ENCODE results near the gene WDR82. TPM values are rescaled to one million over a fixed set of nuclear protein-coding genes. Genes with fewer than 3 reads are reported as not detected.

WDR82 gene
- total RNA-seq, 2 experiments from 2014 or later, result 131 TPM

GRCh38 chr3:52305926-52306325 lies 27.5 kb upstream of the WDR82 start:
- ATAC-seq, result no peak
- H3K36me3 Mint-ChIP-seq (ENCODE audit: low read depth), result peaks cover 2% of the 10 kb centered on the region
- no peak overlapping the region for H3K4me3 Mint-ChIP-seq
- peaks cover 21% of the 10 kb centered on the region for H3K4me1 Mint-ChIP-seq (ENCODE audit: low read depth)
- no peak overlapping the region for H3K27ac Mint-ChIP-seq
- POLR2A ChIA-PET, result no interaction called here
- DNase-seq, result no peak
- no peaks in the 10 kb centered on the region for H3K9me3 Mint-ChIP-seq (ENCODE audit: insufficient read depth)
- no peaks in the 10 kb centered on the region for H3K27me3 Mint-ChIP-seq (ENCODE audit: low read depth)
- CTCF ChIA-PET, result no interaction called here

GRCh38 chr3:52303811-52304210 lies 25.4 kb upstream of the WDR82 start:
- H3K27me3 Mint-ChIP-seq (ENCODE audit: low read depth), result no peaks in the 10 kb centered on the region
- CTCF ChIA-PET, result no interaction called here
- DNase-seq (no peak), ATAC-seq (no peak)
- no peaks in the 10 kb centered on the region for H3K36me3 Mint-ChIP-seq (ENCODE audit: low read depth)
- H3K27ac Mint-ChIP-seq, result no peak overlapping the region
- H3K9me3 Mint-ChIP-seq (ENCODE audit: insufficient read depth), result no peaks in the 10 kb centered on the region
- H3K4me3 Mint-ChIP-seq, result no peak overlapping the region
- POLR2A ChIA-PET, result no interaction called here
- peaks cover 16% of the 10 kb centered on the region for H3K4me1 Mint-ChIP-seq (ENCODE audit: low read depth)

GRCh38 chr3:52302426-52303145 lies 24.1 kb upstream of the WDR82 start:
- no peaks in the 10 kb centered on the region for H3K27me3 Mint-ChIP-seq (ENCODE audit: low read depth)
- H3K36me3 Mint-ChIP-seq (ENCODE audit: low read depth), result no peaks in the 10 kb centered on the region
- H3K9me3 Mint-ChIP-seq (ENCODE audit: insufficient read depth), result no peaks in the 10 kb centered on the region
- H3K4me1 Mint-ChIP-seq (ENCODE audit: low read depth), result peaks cover 7% of the 10 kb centered on the region
- no peak overlapping the region for H3K27ac Mint-ChIP-seq
- ChIA-PET POLR2A (no interaction called here), CTCF (interaction anchor here (1.0 kb wide), 1 partner anchor 37 kb away, joined by 3 read pairs; no protein-coding TSS in a partner anchor)
- DNase-seq (no peak), ATAC-seq (no peak)
- H3K4me3 Mint-ChIP-seq, result no peak overlapping the region

- Mint-ChIP-seq H3K27ac (no peak overlapping the region), H3K4me3 (no peak overlapping the region), H3K36me3 (ENCODE audit: low read depth) (no peaks in the 10 kb centered on the region), H3K4me1 (ENCODE audit: low read depth) (no peaks in the 10 kb centered on the region), H3K9me3 (ENCODE audit: insufficient read depth) (no peaks in the 10 kb centered on the region), H3K27me3 (ENCODE audit: low read depth) (no peaks in the 10 kb centered on the region)
- ChIA-PET POLR2A (interaction anchor here (1.7 kb wide), 1 partner anchor 12 kb away, joined by 6 read pairs; the partner anchor contains the start of gene GLYCTK), CTCF (interaction anchor here (1.6 kb wide), 1 partner anchor 39 kb away, joined by 5 read pairs; no protein-coding TSS in a partner anchor)
- ATAC-seq (no peak), DNase-seq (no peak)
These were observed 21.6 kb upstream of the WDR82 start for GRCh38 chr3:52299879-52300611.

- Mint-ChIP-seq H3K36me3 (ENCODE audit: low read depth) (peaks cover 2% of the 10 kb centered on the region), H3K4me3 (no peak overlapping the region), H3K4me1 (ENCODE audit: low read depth) (no peaks in the 10 kb centered on the region), H3K9me3 (ENCODE audit: insufficient read depth) (no peaks in the 10 kb centered on the region), H3K27me3 (ENCODE audit: low read depth) (no peaks in the 10 kb centered on the region), H3K27ac (no peak overlapping the region)
- ATAC-seq (no peak), DNase-seq (no peak)
- ChIA-PET CTCF (interaction anchor here (1.6 kb wide), 1 partner anchor 40 kb away, joined by 5 read pairs; no protein-coding TSS in a partner anchor), POLR2A (interaction anchor here (1.2 kb wide), 1 partner anchor 8 kb away, joined by 5 read pairs; no protein-coding TSS in a partner anchor)
These were observed 20.9 kb upstream of the WDR82 start for GRCh38 chr3:52299247-52299878.

- peaks cover 2% of the 10 kb centered on the region for H3K36me3 Mint-ChIP-seq (ENCODE audit: low read depth)
- H3K4me3 Mint-ChIP-seq, result no peak overlapping the region
- DNase-seq, result no peak
- POLR2A ChIA-PET, result interaction anchor here (1.2 kb wide), 1 partner anchor 9 kb away, joined by 5 read pairs; no protein-coding TSS in a partner anchor
- H3K27me3 Mint-ChIP-seq (ENCODE audit: low read depth), result no peaks in the 10 kb centered on the region
- no peak overlapping the region for H3K27ac Mint-ChIP-seq
- no peak for ATAC-seq
- H3K9me3 Mint-ChIP-seq (ENCODE audit: insufficient read depth), result no peaks in the 10 kb centered on the region
- CTCF ChIA-PET, result interaction anchor here (1.6 to 3.2 kb wide), 2 partner anchors 40 to 41 kb away, joined by 5 to 22 read pairs; no protein-coding TSS in a partner anchor
- H3K4me1 Mint-ChIP-seq (ENCODE audit: low read depth), result no peaks in the 10 kb centered on the region
These were observed 20.0 kb upstream of the WDR82 start for GRCh38 chr3:52298149-52299098.

- POLR2A ChIA-PET, result interaction anchor here (1.8 kb wide), 1 partner anchor 41 kb away, joined by 5 read pairs; no protein-coding TSS in a partner anchor
- Mint-ChIP-seq H3K27me3 (ENCODE audit: low read depth) (no peaks in the 10 kb centered on the region), H3K4me1 (ENCODE audit: low read depth) (no peaks in the 10 kb centered on the region), H3K36me3 (ENCODE audit: low read depth) (peaks cover 2% of the 10 kb centered on the region), H3K4me3 (no peak overlapping the region), H3K27ac (no peak overlapping the region), H3K9me3 (ENCODE audit: insufficient read depth) (no peaks in the 10 kb centered on the region)
- DNase-seq (no peak), ATAC-seq (no peak)
- CTCF ChIA-PET, result interaction anchor here (1.1 to 3.2 kb wide), 3 partner anchors 9 to 66 kb away, joined by 3 to 22 read pairs (median 4); no protein-coding TSS in a partner anchor
These were observed 19.0 kb upstream of the WDR82 start for GRCh38 chr3:52297242-52298148.

- H3K27ac Mint-ChIP-seq, result no peak overlapping the region
- peaks cover 12% of the 10 kb centered on the region for H3K36me3 Mint-ChIP-seq (ENCODE audit: low read depth)
- no peaks in the 10 kb centered on the region for H3K9me3 Mint-ChIP-seq (ENCODE audit: insufficient read depth)
- peaks cover 13% of the 10 kb centered on the region for H3K4me1 Mint-ChIP-seq (ENCODE audit: low read depth)
- CTCF ChIA-PET, result interaction anchor here (0.6 to 3.2 kb wide), 2 partner anchors 43 to 170 kb away, joined by 3 to 22 read pairs; no protein-coding TSS in a partner anchor
- no peaks in the 10 kb centered on the region for H3K27me3 Mint-ChIP-seq (ENCODE audit: low read depth)
- no peak for DNase-seq
- no peak overlapping the region for H3K4me3 Mint-ChIP-seq
- no peak for ATAC-seq
- POLR2A ChIA-PET, result interaction anchor here (1.2 to 1.8 kb wide), 2 partner anchors 43 to 59 kb away, joined by 3 to 5 read pairs; no protein-coding TSS in a partner anchor
These were observed 17.3 kb upstream of the WDR82 start for GRCh38 chr3:52295671-52296208.

- no peaks in the 10 kb centered on the region for H3K9me3 Mint-ChIP-seq (ENCODE audit: insufficient read depth)
- peaks cover 18% of the 10 kb centered on the region for H3K4me1 Mint-ChIP-seq (ENCODE audit: low read depth)
- POLR2A ChIA-PET, result no interaction called here
- no peak for DNase-seq
- ATAC-seq, result no peak
- no peaks in the 10 kb centered on the region for H3K27me3 Mint-ChIP-seq (ENCODE audit: low read depth)
- H3K27ac Mint-ChIP-seq, result no peak overlapping the region
- CTCF ChIA-PET, result interaction anchor here (3.2 to 7.9 kb wide), 2 partner anchors 44 kb away, joined by 22 to 102 read pairs; no protein-coding TSS in a partner anchor
- H3K36me3 Mint-ChIP-seq (ENCODE audit: low read depth), result peaks cover 12% of the 10 kb centered on the region
- no peak overlapping the region for H3K4me3 Mint-ChIP-seq
These were observed 16.1 kb upstream of the WDR82 start for GRCh38 chr3:52294320-52295150.

Data from activated CD8-positive, alpha-beta T cell treated with anti-CD3 and anti-CD28 coated beads, Interleukin-2, amount 10 ng/mL, durations not matched to agents 7 days and 5 days (primary cell).